ENCODE results near the gene CNKSR1. TPM values are rescaled to one million over a fixed set of nuclear protein-coding genes. Genes with fewer than 3 reads are reported as not detected.
A peak's percentile ranks its signal among the peaks of the same experiment; 100 is the strongest.

Gene CNKSR1
- total RNA-seq, 2 experiments from 2014 or later, result 3.0 to 3.2 TPM

GRCh38 chr1:26169669-26170471 is 7.4 kb upstream of the CNKSR1 start, which contains the start of gene ZNF593:
TSS of gene ZNF593 (plus strand) at chr1:26169908. CDS start at chr1:26169984, 76 bp downstream.
- CTCF ChIA-PET, result interaction anchor here (0.5 to 2.6 kb wide), 41 partner anchors 9 to 1372 kb away, joined by 3 to 35 read pairs (median 4); partner anchors contain the start of genes CD52, CEP85, DHDDS and PAQR7
- peaks cover 10% of the 10 kb centered on the region for H3K4me1 Mint-ChIP-seq
- peak; percentile 96 for ATAC-seq
- DNase-seq, result peak; percentile 94
- H3K9me3 Mint-ChIP-seq (ENCODE audit: low read depth), result no peaks in the 10 kb centered on the region
- intact Hi-C loops (cut with DNase I, micrococcal nuclease), result loop anchor here (1.0 to 5.0 kb wide), 8 partner anchors 59 to 262 kb away; partner anchors contain the start of genes CEP85 (in 2 of the 2), DHDDS (in 1 of the 2) and PDIK1L (in 1 of the 2)
- peak within 1 kb of the TSS; percentile 88 for H3K27ac Mint-ChIP-seq
- peak within 1 kb of the TSS; percentile 95 for H3K4me3 Mint-ChIP-seq
- H3K36me3 Mint-ChIP-seq (ENCODE audit: low read depth), result peaks cover 12% of the 10 kb centered on the region
- no peaks in the 10 kb centered on the region for H3K27me3 Mint-ChIP-seq
- POLR2A ChIA-PET, result interaction anchor here (0.9 to 1.2 kb wide), 2 partner anchors 25 to 64 kb away, joined by 3 to 13 read pairs; partner anchors contain the start of gene CEP85

GRCh38 chr1:26170472-26170821 is 6.8 kb upstream of the CNKSR1 start:
- ATAC-seq, result no peak
- ChIA-PET POLR2A (no interaction called here), CTCF (interaction anchor here (0.7 to 2.6 kb wide), 21 partner anchors 10 to 294 kb away, joined by 3 to 35 read pairs (median 5); partner anchors contain the start of genes CD52, CEP85, DHDDS and PAQR7)
- H3K27me3 Mint-ChIP-seq, result no peaks in the 10 kb centered on the region
- H3K9me3 Mint-ChIP-seq (ENCODE audit: low read depth), result no peaks in the 10 kb centered on the region
- H3K4me1 Mint-ChIP-seq, result peaks cover 10% of the 10 kb centered on the region
- H3K36me3 Mint-ChIP-seq (ENCODE audit: low read depth), result peaks cover 12% of the 10 kb centered on the region
- H3K27ac Mint-ChIP-seq, result peak overlapping the region; percentile 88
- peak overlapping the region; percentile 95 for H3K4me3 Mint-ChIP-seq
- intact Hi-C loops (cut with DNase I, micrococcal nuclease), result no loop called here
- DNase-seq, result no peak

- Mint-ChIP-seq H3K4me1 (peaks cover 8% of the 10 kb centered on the region), H3K9me3 (ENCODE audit: low read depth) (no peaks in the 10 kb centered on the region), H3K36me3 (ENCODE audit: low read depth) (peaks cover 12% of the 10 kb centered on the region), H3K27ac (no peak within 1 kb of the TSS), H3K4me3 (peak within 1 kb of the TSS; percentile 95), H3K27me3 (no peaks in the 10 kb centered on the region)
- ChIA-PET CTCF (interaction anchor here (0.6 to 2.0 kb wide), 7 partner anchors 9 to 435 kb away, joined by 3 to 4 read pairs (median 4); partner anchors contain the start of gene CEP85), POLR2A (no interaction called here)
- intact Hi-C loops (cut with DNase I, micrococcal nuclease), result no loop called here
- ATAC-seq (no peak), DNase-seq (no peak)
Measured at GRCh38 chr1:26171084-26172072, 5.9 kb upstream of the CNKSR1 start, which contains the start of gene ZNF593OS. TSS of gene ZNF593OS (minus strand) at chr1:26171832. CDS start at chr1:26171661, 171 bp downstream.

GRCh38 chr1:26175346-26175745 is 1.9 kb upstream of the CNKSR1 start:
- DNase-seq (no peak), ATAC-seq (no peak)
- intact Hi-C loops (cut with DNase I, micrococcal nuclease), result no loop called here
- Mint-ChIP-seq H3K4me3 (no peak overlapping the region), H3K9me3 (ENCODE audit: low read depth) (no peaks in the 10 kb centered on the region), H3K4me1 (peaks cover 10% of the 10 kb centered on the region), H3K36me3 (ENCODE audit: low read depth) (peaks cover 11% of the 10 kb centered on the region), H3K27ac (no peak overlapping the region), H3K27me3 (no peaks in the 10 kb centered on the region)
- CTCF ChIA-PET, result interaction anchor here (2.3 kb wide), 1 partner anchor 59 kb away, joined by 7 read pairs; the partner anchor contains the start of gene CEP85
- POLR2A ChIA-PET, result no interaction called here

GRCh38 chr1:26180010-26180506 is 2.8 kb downstream of the CNKSR1 start:
- intact Hi-C loops (cut with DNase I, micrococcal nuclease), result no loop called here
- Mint-ChIP-seq H3K36me3 (ENCODE audit: low read depth) (no peaks in the 10 kb centered on the region), H3K4me1 (peaks cover 8% of the 10 kb centered on the region), H3K27ac (no peak overlapping the region), H3K9me3 (ENCODE audit: low read depth) (no peaks in the 10 kb centered on the region), H3K27me3 (no peaks in the 10 kb centered on the region), H3K4me3 (no peak overlapping the region)
- no peak for ATAC-seq
- CTCF ChIA-PET, result no interaction called here
- DNase-seq, result no peak
- POLR2A ChIA-PET, result no interaction called here

GRCh38 chr1:26181586-26182382 is 4.5 kb downstream of the CNKSR1 start:
- Mint-ChIP-seq H3K27ac (no peak overlapping the region), H3K4me3 (no peak overlapping the region), H3K27me3 (no peaks in the 10 kb centered on the region), H3K4me1 (peaks cover 8% of the 10 kb centered on the region), H3K36me3 (ENCODE audit: low read depth) (no peaks in the 10 kb centered on the region), H3K9me3 (ENCODE audit: low read depth) (no peaks in the 10 kb centered on the region)
- ChIA-PET POLR2A (no interaction called here), CTCF (no interaction called here)
- DNase-seq (no peak), ATAC-seq (peak; percentile 92)
- intact Hi-C loops (cut with DNase I, micrococcal nuclease), result no loop called here

- CTCF ChIA-PET, result interaction anchor here (1.1 kb wide), 1 partner anchor 19 kb away, joined by 3 read pairs; no protein-coding TSS in a partner anchor
- H3K4me1 Mint-ChIP-seq, result peaks cover 6% of the 10 kb centered on the region
- no peaks in the 10 kb centered on the region for H3K36me3 Mint-ChIP-seq (ENCODE audit: low read depth)
- ATAC-seq (no peak), DNase-seq (no peak)
- intact Hi-C loops (cut with DNase I, micrococcal nuclease), result no loop called here
- H3K27ac Mint-ChIP-seq, result no peak overlapping the region
- POLR2A ChIA-PET, result no interaction called here
- no peaks in the 10 kb centered on the region for H3K27me3 Mint-ChIP-seq
- H3K9me3 Mint-ChIP-seq (ENCODE audit: low read depth), result no peaks in the 10 kb centered on the region
- H3K4me3 Mint-ChIP-seq, result no peak overlapping the region
Measured at GRCh38 chr1:26182383-26182696, 5.0 kb downstream of the CNKSR1 start.

- H3K36me3 Mint-ChIP-seq (ENCODE audit: low read depth), result no peaks in the 10 kb centered on the region
- no peaks in the 10 kb centered on the region for H3K9me3 Mint-ChIP-seq (ENCODE audit: low read depth)
- POLR2A ChIA-PET, result no interaction called here
- H3K27me3 Mint-ChIP-seq, result no peaks in the 10 kb centered on the region
- no peak for ATAC-seq
- H3K4me3 Mint-ChIP-seq, result no peak overlapping the region
- no peak overlapping the region for H3K27ac Mint-ChIP-seq
- intact Hi-C loops (cut with DNase I, micrococcal nuclease), result no loop called here
- DNase-seq, result no peak
- H3K4me1 Mint-ChIP-seq, result peaks cover 5% of the 10 kb centered on the region
- CTCF ChIA-PET, result no interaction called here
Measured at GRCh38 chr1:26184086-26184485, 6.8 kb downstream of the CNKSR1 start.

- POLR2A ChIA-PET, result interaction anchor here (0.6 kb wide), 1 partner anchor 42 kb away, joined by 3 read pairs; no protein-coding TSS in a partner anchor
- ATAC-seq (no peak), DNase-seq (no peak)
- CTCF ChIA-PET, result no interaction called here
- H3K9me3 Mint-ChIP-seq (ENCODE audit: low read depth), result no peaks in the 10 kb centered on the region
- H3K4me3 Mint-ChIP-seq, result no peak overlapping the region
- H3K36me3 Mint-ChIP-seq (ENCODE audit: low read depth), result no peaks in the 10 kb centered on the region
- H3K27me3 Mint-ChIP-seq, result no peaks in the 10 kb centered on the region
- no peak overlapping the region for H3K27ac Mint-ChIP-seq
- intact Hi-C loops (cut with DNase I, micrococcal nuclease), result no loop called here
- H3K4me1 Mint-ChIP-seq, result peaks cover 5% of the 10 kb centered on the region
Measured at GRCh38 chr1:26184883-26185282, 7.6 kb downstream of the CNKSR1 start.

GRCh38 chr1:26187882-26188281 is 10.6 kb downstream of the CNKSR1 start:
- H3K9me3 Mint-ChIP-seq (ENCODE audit: low read depth), result no peaks in the 10 kb centered on the region
- peaks cover 7% of the 10 kb centered on the region for H3K4me1 Mint-ChIP-seq
- intact Hi-C loops (cut with DNase I, micrococcal nuclease), result no loop called here
- H3K4me3 Mint-ChIP-seq, result no peak overlapping the region
- no peaks in the 10 kb centered on the region for H3K36me3 Mint-ChIP-seq (ENCODE audit: low read depth)
- H3K27ac Mint-ChIP-seq, result no peak overlapping the region
- ChIA-PET POLR2A (interaction anchor here (0.6 kb wide), 1 partner anchor 75 kb away, joined by 3 read pairs; no protein-coding TSS in a partner anchor), CTCF (interaction anchor here (1.0 kb wide), 1 partner anchor 48 kb away, joined by 3 read pairs; no protein-coding TSS in a partner anchor)
- DNase-seq, result no peak
- ATAC-seq, result no peak
- H3K27me3 Mint-ChIP-seq, result no peaks in the 10 kb centered on the region
